GM23338 (cell line): Measurements from ENCODE around the gene VLDLR. TPM values are rescaled to one million over a fixed set of nuclear protein-coding genes. Genes with fewer than 3 reads are reported as not detected.

ENCODE experiments used
- ATAC-seq: fragments of 200-7000 bp; cut with Tn5 transposase; 3 replicates; pipeline ENCODE4 v1.9.1; 2020
- DNase-seq: peaks from one replicate; pipeline ENCODE4 v3.0.0-alpha.2; 2015; ENCODE audit warnings: low spot score
- H2AFZ ChIP-seq: fragments of 200-600 bp; sonication (generic); 2 replicates; pipeline ENCODE4 v1.8.0; 2016; ENCODE audit warnings: antibody characterized with exemption, mild to moderate bottlenecking, moderate library complexity
- H3F3A ChIP-seq: fragments of 200-600 bp; sonication (generic); replicated peaks from 2 replicates; pipeline ENCODE4 v1.8.0; 2017; ENCODE audit warnings: antibody characterized with exemption, mixed run types, low read depth
- H3K27ac ChIP-seq: fragments of 200-600 bp; sonication (generic); 2 replicates; pipeline ENCODE4 v1.6.1; 2016; ENCODE audit warnings: low read depth
- H3K27me3 ChIP-seq: fragments of 200-600 bp; sonication (generic); 2 replicates; pipeline ENCODE4 v1.8.0; 2016; ENCODE audit warnings: mild to moderate bottlenecking, mixed run types, moderate library complexity; ENCODE audit not compliant: insufficient read depth
- H3K36me3 ChIP-seq: fragments of 200-600 bp; sonication (generic); 2 replicates; pipeline ENCODE4 v1.8.0; 2016; ENCODE audit warnings: mild to moderate bottlenecking; ENCODE audit not compliant: insufficient read depth
- H3K4me1 ChIP-seq: fragments of 200-600 bp; sonication (generic); 2 replicates; pipeline ENCODE4 v1.8.0; 2016; ENCODE audit warnings: mild to moderate bottlenecking, moderate library complexity; ENCODE audit not compliant: insufficient read depth
- H3K4me2 ChIP-seq: fragments of 200-600 bp; sonication (generic); 2 replicates; pipeline ENCODE4 v1.7.1; 2017; ENCODE audit warnings: mixed run types
- H3K4me3 ChIP-seq: fragments of 200-600 bp; sonication (generic); 2 replicates; pipeline ENCODE4 v1.6.1; 2016; ENCODE audit warnings: mixed run types
- H3K79me2 ChIP-seq: fragments of 200-600 bp; sonication (generic); replicated peaks from 2 replicates; pipeline ENCODE4 v1.8.0; 2017; ENCODE audit warnings: mild to moderate bottlenecking; ENCODE audit not compliant: insufficient read depth
- H3K9me2 ChIP-seq: fragments of 200-600 bp; sonication (generic); 2 replicates; pipeline ENCODE4 v1.8.0; 2017; ENCODE audit not compliant: insufficient read depth
- H4K20me1 ChIP-seq: fragments of 200-600 bp; sonication (generic); replicated peaks from 2 replicates; pipeline ENCODE4 v1.8.0; 2017; ENCODE audit warnings: mild to moderate bottlenecking; ENCODE audit not compliant: insufficient read depth
- H3K27ac Mint-ChIP-seq: 2 replicates; pipeline ENCODE4 v1.8.0; 2020; ENCODE audit warnings: inconsistent platforms, mild to moderate bottlenecking, moderate library complexity, mixed read lengths
- H3K27me3 Mint-ChIP-seq: 3 replicates; pipeline ENCODE4 v1.8.0; 2022; ENCODE audit warnings: low read depth, mild to moderate bottlenecking, moderate library complexity, mixed read lengths, inconsistent platforms; ENCODE audit not compliant: insufficient read depth, poor library complexity
- H3K36me3 Mint-ChIP-seq: 3 replicates; pipeline ENCODE4 v1.8.0; 2021; ENCODE audit warnings: low read depth, mild to moderate bottlenecking, inconsistent platforms, moderate library complexity, mixed read lengths
- H3K4me1 Mint-ChIP-seq: 3 replicates; pipeline ENCODE4 v1.8.0; 2020; ENCODE audit warnings: mild to moderate bottlenecking, inconsistent platforms, mixed read lengths
- H3K4me3 Mint-ChIP-seq: 3 replicates; pipeline ENCODE4 v1.8.0; 2021; ENCODE audit warnings: moderate library complexity, mild to moderate bottlenecking, inconsistent platforms, mixed read lengths
- H3K9me3 Mint-ChIP-seq: 3 replicates; pipeline ENCODE4 v1.8.0; 2020; ENCODE audit warnings: moderate library complexity, mild to moderate bottlenecking, inconsistent platforms, mixed read lengths
- CREB1 ChIP-seq: fragments of 250-450 bp; sonication (Bioruptor Pico); IDR thresholded peaks from 2 replicates; pipeline ENCODE4 v1.5.0; 2020; ENCODE audit warnings: low read depth, mild to moderate bottlenecking, moderate library complexity
- ETS1 ChIP-seq: IDR thresholded peaks from 2 replicates; pipeline ENCODE4 v1.6.1; 2016; ENCODE audit warnings: antibody characterized with exemption
- JUNB ChIP-seq: IDR thresholded peaks from one replicate; pipeline ENCODE4 v1.6.1; 2016; ENCODE audit warnings: antibody characterized with exemption; ENCODE audit not compliant: unreplicated experiment
- ZNF114 ChIP-seq: fragments of 250-450 bp; sonication (Bioruptor Pico); IDR thresholded peaks from 2 replicates; pipeline ENCODE4 v1.5.0; 2020; ENCODE audit warnings: mild to moderate bottlenecking, moderate library complexity
- ZNF462 ChIP-seq: fragments of 250-450 bp; sonication (Bioruptor Pico); IDR thresholded peaks from 2 replicates; pipeline ENCODE4 v1.5.0; 2020; ENCODE audit warnings: mild to moderate bottlenecking, moderate library complexity
- polyA plus RNA-seq: library from polyadenylated mRNA; unstranded; fragments of >200 nt; fragmentation: Nextera tagmentation; extraction: Ambion mirVana; gene quantifications from 2 replicates; pipeline ENCODE4 v1.2.1, GENCODE V29; 2016
- total RNA-seq: library from RNA; depleted of rRNA; stranded (reverse); fragments of >200 nt; shearing (Covaris generic); gene quantifications from 2 replicates; pipeline ENCODE4 v1.2.3, GENCODE V29; 2014

The VLDLR gene
- total and polyA plus RNA-seq, 2 experiments from 2014 or later, result 14.9 to 49.8 TPM

- no peak for TF ChIP-seq CREB1 (CRISPR knock-in tag)
- no peak for TF ChIP-seq ZNF114 (CRISPR knock-in tag)
- no peak for TF ChIP-seq JUNB
Observed at GRCh38 chr9:2583308-2584013, 38.1 kb upstream of the VLDLR start (continued).

GRCh38 chr9:2591967-2592366 lies 29.6 kb upstream of the VLDLR start:
- Histone ChIP-seq H3K36me3 (peaks cover 19% of the 10 kb centered on the region; the same call in 1 of the 2 replicates), H3K4me2 (no peak overlapping the region), H2AFZ (no peak overlapping the region), H3K27ac (no peak overlapping the region), H3K9me2 (no peaks in the 10 kb centered on the region), H3K4me1 (no peaks in the 10 kb centered on the region), H4K20me1 (no peaks in the 10 kb centered on the region), H3K4me3 (no peak overlapping the region), H3K27me3 (no peaks in the 10 kb centered on the region), H3K79me2 (peaks cover 22% of the 10 kb centered on the region), H3F3A (no peaks in the 10 kb centered on the region)
- peaks cover 31% of the 10 kb centered on the region for H3K9me3 Mint-ChIP-seq
- no peak overlapping the region for H3K27ac Mint-ChIP-seq
- peaks cover 46% of the 10 kb centered on the region for H3K36me3 Mint-ChIP-seq
- no peaks in the 10 kb centered on the region for H3K4me1 Mint-ChIP-seq
- TF ChIP-seq ETS1, result no peak
- no peak for TF ChIP-seq ZNF462 (CRISPR knock-in tag)
- H3K27me3 Mint-ChIP-seq, result no peaks in the 10 kb centered on the region
- no peak overlapping the region for H3K4me3 Mint-ChIP-seq
- ATAC-seq (no peak), DNase-seq (no peak)
